Epithelial cell of alveolus of lung (primary cell): ENCODE measurements around the gene SH2B2. TPM values are rescaled to one million over a fixed set of nuclear protein-coding genes. Genes with fewer than 3 reads are reported as not detected.

Experiments used
- total RNA-seq: library from RNA; depleted of rRNA; stranded (reverse); fragments of >200 nt; gene quantifications from 2 replicates; pipeline ENCODE4 v1.2.1, GENCODE V29; 2015

SH2B2 gene
- total RNA-seq, result 1.1 and 7.0 TPM in 2 replicates

GRCh38 chr7:102286237-102287110 lies at the start of gene SH2B2:
SH2B2 (plus strand) TSS chr7:102286868; CDS start chr7:102300551, 13,683 bp downstream.

GRCh38 chr7:102356344-102356743 lies 69.7 kb downstream of the SH2B2 start, which contains the start of gene SPDYE6:
SPDYE6 (minus strand) TSS chr7:102356444; CDS start chr7:102356023, 421 bp downstream.

Other genes with a start within 250 kb of the SH2B2 start
- not detected in 2 replicates for gene SPDYE6, start 69.6 kb downstream of the SH2B2 start, total RNA-seq
- 15.4 and 22.0 TPM in 2 replicates for gene PRKRIP1, start 109.5 kb downstream of the SH2B2 start, total RNA-seq
- 37.0 and 42.7 TPM in 2 replicates for gene ORAI2, start 146.7 kb downstream of the SH2B2 start, total RNA-seq
- gene ALKBH4, start 178.0 kb downstream of the SH2B2 start, total RNA-seq, result 25.6 and 25.7 TPM in 2 replicates
- 10.2 and 17.0 TPM in 2 replicates for gene LRWD1, start 178.1 kb downstream of the SH2B2 start, total RNA-seq
- gene POLR2J, start 192.1 kb downstream of the SH2B2 start, total RNA-seq, result 28.1 and 42.3 TPM in 2 replicates
- 2.1 and 2.6 TPM in 2 replicates for gene RASA4B, start 230.9 kb downstream of the SH2B2 start, total RNA-seq